ENCODE results near the gene UBE2Q2.

DNA sequence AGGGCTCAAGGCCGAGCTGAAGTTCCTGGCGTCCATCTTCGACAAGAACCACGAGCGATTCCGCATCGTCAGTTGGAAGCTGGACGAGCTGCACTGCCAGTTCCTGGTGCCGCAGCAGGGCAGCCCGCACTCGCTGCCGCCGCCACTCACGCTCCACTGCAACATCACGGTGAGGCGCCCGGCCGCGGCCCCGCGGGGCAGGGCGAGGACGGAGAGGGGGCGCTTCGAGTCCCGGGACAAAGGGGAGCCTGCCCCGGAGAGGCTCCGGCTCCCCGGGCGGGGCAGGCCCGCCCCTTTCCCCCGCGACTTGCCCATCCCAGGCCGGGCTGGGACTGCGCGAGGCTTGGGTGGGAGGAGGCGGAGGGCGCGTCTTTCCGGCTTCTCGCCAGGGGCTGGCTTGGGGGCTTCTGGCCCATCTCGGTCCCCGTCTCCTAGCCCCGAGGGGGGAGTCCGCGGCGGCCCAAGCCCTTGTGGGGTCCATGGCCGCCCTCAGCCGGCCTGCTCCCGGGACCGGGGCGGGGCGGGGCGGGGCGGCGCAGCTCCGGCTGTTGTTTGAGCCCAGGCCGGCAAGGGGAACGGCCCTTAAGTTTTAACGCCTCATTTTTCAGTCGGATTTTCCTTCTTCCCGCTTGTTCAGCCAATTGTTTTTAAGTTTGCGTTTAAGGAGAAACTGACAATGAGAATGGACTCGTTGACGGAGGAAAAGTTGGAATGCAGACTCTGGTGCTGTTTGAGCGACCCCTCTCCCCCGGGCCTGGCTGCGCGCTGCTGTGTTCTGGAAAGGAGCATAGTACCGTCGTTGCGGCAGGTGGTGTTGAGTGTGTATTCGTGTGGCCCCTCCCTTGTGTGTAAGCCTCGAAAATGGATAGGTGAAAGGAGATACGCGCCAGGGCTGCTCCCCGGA is 683 bp downstream of the UBE2Q2 start:
- TF ChIP-seq EZH2 (IDR thresholded peaks at IDR 0.05) (no peak), POLR2AphosphoS5 (IDR thresholded peaks at IDR 0.05; ENCODE audit: borderline replicate concordance, low read depth, low read length) (peak; percentile 12; the same call in 1 of the 2 replicates)

All from SK-N-MC (cell line).